ENCODE results near the gene TMEM94.
"Not testable (repeated sequence)": the region's sequence is repeated elsewhere in the genome, so short reads cannot be mapped to it uniquely, and the experiment has no call there.

Gene TMEM94

DNA sequence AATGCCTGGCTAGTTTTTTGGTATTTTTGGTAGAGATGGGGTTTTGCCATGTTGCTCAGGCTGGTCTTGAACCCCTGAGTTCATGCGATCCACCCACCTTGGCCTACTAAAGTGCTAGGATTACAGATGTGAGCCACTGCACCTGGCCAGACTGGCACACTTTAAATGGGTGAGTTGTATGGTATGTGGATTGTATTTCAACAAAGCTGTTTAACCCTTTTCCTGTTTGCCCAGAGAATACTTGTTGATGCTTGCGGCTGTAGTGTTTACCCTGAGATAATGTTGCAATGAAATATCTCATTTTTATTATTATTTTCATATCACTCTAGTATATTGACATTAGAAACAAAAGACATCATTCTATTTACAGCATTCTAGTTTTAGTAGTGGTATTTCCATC lies 17.1 kb upstream of the TMEM94 start:
- DNase-seq (ENCODE audit: low read depth), result no peak
- H3K4me3 ChIP-seq (ENCODE audit: low read depth, low read length), result no peak overlapping the region
- TF ChIP-seq, protein P1, sequence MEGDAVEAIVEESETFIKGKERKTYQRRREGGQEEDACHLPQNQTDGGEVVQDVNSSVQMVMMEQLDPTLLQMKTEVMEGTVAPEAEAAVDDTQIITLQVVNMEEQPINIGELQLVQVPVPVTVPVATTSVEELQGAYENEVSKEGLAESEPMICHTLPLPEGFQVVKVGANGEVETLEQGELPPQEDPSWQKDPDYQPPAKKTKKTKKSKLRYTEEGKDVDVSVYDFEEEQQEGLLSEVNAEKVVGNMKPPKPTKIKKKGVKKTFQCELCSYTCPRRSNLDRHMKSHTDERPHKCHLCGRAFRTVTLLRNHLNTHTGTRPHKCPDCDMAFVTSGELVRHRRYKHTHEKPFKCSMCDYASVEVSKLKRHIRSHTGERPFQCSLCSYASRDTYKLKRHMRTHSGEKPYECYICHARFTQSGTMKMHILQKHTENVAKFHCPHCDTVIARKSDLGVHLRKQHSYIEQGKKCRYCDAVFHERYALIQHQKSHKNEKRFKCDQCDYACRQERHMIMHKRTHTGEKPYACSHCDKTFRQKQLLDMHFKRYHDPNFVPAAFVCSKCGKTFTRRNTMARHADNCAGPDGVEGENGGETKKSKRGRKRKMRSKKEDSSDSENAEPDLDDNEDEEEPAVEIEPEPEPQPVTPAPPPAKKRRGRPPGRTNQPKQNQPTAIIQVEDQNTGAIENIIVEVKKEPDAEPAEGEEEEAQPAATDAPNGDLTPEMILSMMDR (IDR thresholded peaks at IDR 0.05; ENCODE audit: insufficient read depth, low read depth, low read length, missing control alignments), result no peak

DNA sequence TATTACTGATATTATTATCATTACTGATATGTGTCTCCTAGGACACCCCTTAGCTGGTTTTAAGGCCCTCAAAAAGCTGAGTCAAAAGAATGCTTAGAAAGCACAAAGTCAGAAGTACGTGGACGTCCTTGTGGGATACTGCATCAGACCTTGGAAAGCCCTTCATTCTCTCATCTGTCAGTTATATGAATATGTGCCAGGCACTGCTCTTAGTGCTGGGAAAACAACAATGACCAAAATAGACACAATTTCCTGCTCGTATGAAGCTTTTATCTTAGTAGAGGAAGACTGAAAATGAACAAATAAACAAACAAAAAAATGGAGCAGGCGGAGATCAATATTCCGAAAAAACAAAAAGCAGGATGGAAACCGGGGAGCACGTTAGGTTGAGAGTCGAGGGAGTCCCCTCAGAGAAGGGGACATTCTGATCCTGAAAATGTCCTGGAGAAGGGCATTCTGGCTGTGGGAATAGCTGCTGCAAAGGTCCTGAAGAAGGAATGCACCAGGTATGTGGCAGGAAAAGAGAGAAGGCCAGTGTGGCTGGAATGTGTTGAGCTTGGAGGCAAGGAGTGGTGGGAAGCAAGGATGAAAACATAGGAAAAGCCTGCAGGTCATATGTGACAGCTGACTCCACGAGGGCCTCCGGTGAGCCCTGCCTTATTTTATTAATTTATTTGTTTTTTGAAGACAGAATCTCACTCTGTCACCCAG lies 15.5 kb upstream of the TMEM94 start:
- H3K4me3 ChIP-seq (ENCODE audit: low read depth, low read length), result no peak overlapping the region
- TF ChIP-seq, protein P1 (IDR thresholded peaks at IDR 0.05; ENCODE audit: insufficient read depth, low read depth, low read length, missing control alignments), result no peak
- DNase-seq (ENCODE audit: low read depth), result no peak

DNA sequence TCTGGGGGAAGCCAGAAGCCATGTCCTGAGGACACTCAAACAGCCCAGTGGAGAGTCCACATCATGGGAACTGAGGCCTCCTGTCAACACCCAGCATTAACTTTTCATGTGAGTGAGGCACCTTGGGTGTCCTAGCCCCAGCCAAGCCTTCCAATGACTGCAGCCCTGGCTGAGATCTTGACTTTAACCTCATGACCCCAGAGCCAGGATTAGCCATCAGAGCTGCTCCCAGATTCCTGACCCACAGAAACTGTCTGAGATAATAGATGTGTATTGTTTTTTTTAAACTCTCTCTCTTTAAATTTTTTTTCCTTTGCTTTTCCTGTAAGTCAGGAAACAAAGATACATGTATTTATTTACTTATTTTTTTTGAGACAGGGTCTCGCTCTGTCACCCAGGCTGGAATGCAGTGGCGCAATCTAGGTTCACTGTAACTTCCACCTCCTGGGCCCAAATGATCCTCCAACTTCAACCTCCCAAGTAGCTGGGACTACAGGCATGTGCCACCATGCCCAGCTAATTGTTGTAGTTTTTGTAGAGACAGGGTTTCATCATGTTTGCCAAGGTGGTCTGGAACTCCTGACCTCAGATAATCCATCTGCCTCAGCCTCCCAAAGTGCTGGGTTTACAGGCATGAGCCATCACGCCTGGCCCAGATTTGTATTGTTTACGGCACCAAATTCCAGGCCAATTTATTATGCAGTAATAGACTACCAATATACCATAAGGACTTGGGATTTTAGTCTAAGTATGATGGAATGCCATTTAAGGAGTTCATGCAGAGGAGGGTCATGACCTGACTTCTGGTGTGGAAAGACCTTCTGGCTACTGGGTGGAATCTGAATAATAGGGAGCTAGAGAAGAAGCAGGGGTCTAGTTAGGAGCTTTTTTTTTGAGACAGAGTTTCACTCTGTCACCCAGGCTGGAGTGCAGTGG lies 14.0 kb upstream of the TMEM94 start:
- no peak overlapping the region for H3K4me3 ChIP-seq (ENCODE audit: low read depth, low read length)
- no peak for DNase-seq (ENCODE audit: low read depth)
- TF ChIP-seq, protein P1 (IDR thresholded peaks at IDR 0.05; ENCODE audit: insufficient read depth, low read depth, low read length, missing control alignments), result no peak

DNA sequence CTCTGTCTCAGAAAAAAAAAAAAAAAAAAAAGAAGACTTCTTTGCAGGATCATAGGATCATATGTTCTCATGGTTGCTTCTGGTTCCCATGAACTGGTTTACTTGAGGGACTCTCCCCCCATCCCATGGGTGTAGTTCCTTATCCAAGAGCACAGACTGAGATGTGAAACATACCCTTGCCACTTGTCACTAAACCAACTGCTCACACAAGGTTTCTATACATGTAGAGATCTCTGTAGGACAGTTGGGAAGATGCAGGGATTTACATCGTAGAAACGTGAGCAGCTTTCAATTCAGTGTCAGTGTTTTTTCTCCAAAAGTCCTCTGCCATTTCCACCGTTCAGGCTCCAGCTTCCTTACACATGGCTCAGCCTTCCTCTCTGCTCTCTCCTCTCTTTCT lies 11.1 kb upstream of the TMEM94 start:
- no peak overlapping the region for H3K4me3 ChIP-seq (ENCODE audit: low read depth, low read length)
- no peak for DNase-seq (ENCODE audit: low read depth)
- TF ChIP-seq, protein P1 (IDR thresholded peaks at IDR 0.05; ENCODE audit: insufficient read depth, low read depth, low read length, missing control alignments), result no peak

GRCh38 chr17:75445896-75446295 lies 10.5 kb upstream of the TMEM94 start:
- not testable (repeated sequence) for DNase-seq (ENCODE audit: low read depth); H3K4me3 ChIP-seq (ENCODE audit: low read depth, low read length)

DNA sequence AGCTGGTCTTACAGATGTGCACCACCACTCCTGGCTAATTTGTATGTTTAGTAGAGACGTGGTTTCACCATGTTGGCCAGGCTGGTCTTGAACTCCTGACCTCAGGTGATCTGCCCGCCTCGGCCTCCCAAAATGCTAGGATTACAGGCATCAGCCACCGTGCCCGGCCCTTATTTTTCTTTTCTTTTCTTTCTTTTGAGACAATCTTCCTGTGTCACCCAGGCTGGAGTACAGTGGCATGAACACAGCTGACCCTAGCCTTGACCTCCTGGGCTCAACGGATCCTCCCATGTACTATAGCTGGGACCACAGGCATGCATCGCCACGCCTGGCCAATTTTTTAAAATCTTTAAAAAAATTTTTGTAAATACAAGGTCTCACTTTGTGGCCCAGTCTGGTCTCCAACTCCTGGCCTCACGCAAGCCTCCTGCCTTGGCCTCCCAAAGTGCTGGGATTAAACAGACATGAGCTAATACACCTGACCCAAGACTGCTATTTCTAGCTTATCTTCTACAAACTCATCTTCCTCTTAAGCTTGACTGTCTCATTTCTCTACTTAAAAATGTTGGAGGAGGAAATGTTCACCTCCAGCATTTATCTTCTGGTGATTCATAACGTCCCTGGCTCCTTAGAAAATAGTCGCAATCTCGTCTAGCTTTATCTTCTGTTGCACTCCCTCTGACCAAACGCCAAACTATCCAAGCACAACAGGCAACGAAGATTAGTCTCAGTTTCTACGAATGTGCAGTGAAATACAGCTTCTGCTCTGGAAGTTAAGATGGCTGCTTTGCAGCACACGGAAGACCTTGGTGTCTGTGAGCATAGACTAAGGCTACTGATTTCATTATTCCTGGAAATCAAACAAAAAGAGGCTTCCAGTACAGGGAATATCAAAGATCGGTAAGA lies 8.2 kb upstream of the TMEM94 start:
- H3K4me3 ChIP-seq (ENCODE audit: low read depth, low read length), result no peak overlapping the region
- DNase-seq (ENCODE audit: low read depth), result no peak
- TF ChIP-seq, protein P1 (IDR thresholded peaks at IDR 0.05; ENCODE audit: insufficient read depth, low read depth, low read length, missing control alignments), result no peak
